Measurements from ENCODE around the gene PDE4D.
A peak's percentile ranks its signal among the peaks of the same experiment; 100 is the strongest.
"Not testable (repeated sequence)": the region's sequence is repeated elsewhere in the genome, so short reads cannot be mapped to it uniquely, and the experiment has no call there.

The PDE4D gene

DNA sequence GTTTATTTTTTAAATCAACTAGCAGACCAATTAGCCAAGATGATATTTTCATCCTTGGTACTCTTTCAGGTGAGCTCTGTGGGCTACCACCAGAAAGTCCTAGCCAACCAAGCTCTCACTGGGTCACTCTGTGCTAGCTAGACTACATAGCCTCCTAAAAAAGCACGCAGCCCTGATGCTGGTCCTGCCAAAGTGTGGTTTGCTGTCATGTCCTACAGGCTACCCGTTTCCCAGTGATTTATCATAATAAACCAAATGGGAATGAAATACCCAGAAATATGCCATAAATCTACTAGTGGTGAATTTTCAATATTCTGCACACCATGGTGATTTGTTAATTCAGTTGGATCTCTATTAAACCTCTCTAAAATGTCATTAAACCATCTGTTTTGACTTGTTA, 829.2 kb downstream of the PDE4D start:
- FAIRE-seq (no peak), DNase-seq (ENCODE audit: low spot score) (no peak)

DNA sequence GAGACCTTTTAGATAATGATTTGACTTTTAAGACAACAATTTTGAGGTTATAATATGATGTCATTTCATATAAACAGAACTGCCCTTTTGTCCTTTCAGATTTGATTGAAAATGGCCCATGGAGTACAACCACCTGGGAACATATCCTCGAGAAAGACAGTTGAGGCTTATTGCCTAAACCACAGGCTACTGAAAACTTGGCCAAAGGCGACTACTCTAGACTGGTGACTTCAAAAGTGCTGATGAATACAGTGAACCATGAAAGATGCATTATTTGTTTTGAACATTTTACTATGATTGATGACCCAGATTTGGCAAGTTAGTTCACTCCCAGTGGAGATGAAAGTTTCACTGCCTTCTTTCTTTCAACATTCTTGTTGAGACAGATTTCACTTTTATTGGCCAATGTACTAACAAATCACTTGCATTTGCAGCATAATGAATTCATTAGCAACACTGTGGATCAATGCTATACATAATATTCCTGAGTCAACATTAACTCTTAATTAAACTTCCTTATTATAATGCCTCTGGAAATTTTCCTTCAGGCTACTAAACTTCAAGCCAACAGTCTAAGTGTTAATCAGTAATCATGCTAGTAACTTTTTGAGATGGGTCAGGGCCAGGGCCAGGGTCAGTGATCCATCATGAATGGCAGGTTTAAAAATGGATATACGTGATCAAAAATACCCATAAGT, 830.4 kb downstream of the PDE4D start:
- FAIRE-seq, result peak; percentile 72
- peak; percentile 12 for DNase-seq (ENCODE audit: low spot score)

GRCh38 chr5:59061377-59061776, 832.1 kb downstream of the PDE4D start:
- FAIRE-seq, result no peak
- peak; percentile 13 for DNase-seq (ENCODE audit: low spot score)

- FAIRE-seq (no peak), DNase-seq (ENCODE audit: low spot score) (no peak)
These were observed 834.4 kb downstream of the PDE4D start for GRCh38 chr5:59058969-59059687.

DNA sequence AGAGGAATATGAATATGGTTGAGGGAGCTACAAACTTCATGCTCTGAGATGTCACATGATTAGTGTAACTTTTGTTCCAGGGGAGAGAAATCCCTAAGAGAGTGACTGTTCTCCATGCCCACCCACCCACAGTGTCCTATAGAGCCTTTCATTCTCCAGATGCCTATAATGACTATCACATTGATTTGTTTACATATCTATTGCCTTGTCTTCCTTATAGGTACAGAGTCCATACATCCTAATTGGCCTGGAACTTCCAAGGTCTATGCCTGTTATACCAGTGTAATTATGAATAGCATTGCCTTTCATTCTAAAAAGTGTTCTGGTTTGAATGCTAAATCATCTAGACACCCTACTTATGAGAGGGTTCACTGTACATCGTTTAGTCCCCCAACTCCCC, 835.3 kb downstream of the PDE4D start:
- FAIRE-seq, result no peak
- DNase-seq (ENCODE audit: low spot score), result no peak

GRCh38 chr5:59056599-59056998, 836.9 kb downstream of the PDE4D start:
- not testable (repeated sequence) for DNase-seq (ENCODE audit: low spot score); FAIRE-seq

DNA sequence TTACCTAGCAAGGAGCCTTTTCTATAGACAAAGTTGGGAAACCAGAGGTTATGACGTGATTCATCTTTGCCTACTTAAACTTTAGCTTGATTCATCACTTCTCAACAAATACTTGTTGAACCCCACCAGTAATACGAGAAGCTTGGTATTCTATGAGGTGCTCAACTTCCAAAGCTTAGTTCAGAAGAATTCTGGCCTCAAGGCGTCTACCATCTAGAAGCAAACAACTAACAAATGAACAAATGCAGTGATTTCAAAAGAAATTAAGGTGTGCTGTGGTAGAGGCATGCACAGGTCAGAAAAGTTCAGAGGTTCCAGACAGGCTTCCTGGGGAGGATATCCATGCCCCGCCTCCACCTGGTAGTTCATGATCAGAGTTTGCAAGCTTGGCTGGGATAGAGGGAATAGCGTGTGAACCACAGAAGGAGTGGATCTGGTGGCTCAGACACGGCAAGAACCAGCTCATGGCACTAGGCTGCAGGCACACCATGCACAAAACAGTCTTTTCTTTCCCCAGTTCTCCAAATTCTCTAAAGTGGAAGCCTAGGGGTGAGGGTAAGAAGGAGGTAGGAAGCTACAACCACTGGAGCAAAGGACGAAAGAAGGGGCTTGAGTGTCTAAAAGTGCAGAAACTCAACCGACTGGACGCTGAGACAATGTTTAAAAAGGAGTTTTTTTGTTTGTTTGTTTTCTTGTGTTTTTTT, 837.6 kb downstream of the PDE4D start:
- DNase-seq (ENCODE audit: low spot score) (no peak), FAIRE-seq (no peak)

DNA sequence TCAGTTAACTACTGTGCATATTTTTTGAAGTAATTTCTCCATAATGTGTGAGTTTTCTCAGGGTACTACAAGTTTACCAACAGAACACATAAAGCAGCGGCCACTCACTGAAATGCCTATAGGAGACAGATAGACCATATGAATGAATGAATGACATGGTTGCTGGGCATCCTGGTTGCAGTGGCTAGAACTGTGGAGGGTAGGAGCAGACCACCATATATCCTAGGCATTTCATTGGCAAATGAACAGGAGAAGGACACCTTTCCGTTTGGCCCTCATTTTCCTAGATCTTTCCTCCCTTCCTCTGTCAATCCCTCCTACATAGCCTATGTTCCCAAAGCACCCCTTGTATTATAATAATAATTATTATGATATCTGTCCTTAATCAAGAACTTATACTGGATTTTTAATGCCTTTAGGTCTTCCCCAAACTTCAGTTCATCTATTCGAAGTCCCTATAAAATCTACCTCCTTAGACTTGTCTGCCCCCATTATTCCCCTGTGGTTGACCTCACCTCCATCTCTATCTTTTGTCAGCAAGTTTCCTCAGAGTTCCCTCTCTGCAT, 838.5 kb downstream of the PDE4D start:
- DNase-seq (ENCODE audit: low spot score), result no peak
- FAIRE-seq, result no peak

DNA sequence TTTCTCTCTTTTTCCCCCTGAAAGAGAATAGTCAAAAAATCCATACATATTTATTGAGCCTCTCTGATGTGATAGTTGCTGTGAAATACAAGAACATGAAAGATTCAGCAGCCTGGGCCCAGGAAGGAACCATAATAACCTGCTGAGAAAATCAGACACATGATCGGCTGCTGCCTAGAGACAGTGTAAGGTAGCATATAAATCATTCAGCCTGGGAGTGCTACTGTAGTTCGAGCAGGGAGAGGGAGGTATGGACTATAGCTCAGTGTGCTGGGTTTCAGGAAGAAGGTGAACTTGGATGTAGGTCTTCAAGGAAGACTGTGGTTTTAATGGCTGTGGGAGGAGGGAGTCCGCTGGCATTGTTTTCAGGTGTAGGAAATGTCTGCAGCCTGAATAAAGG, 841.6 kb downstream of the PDE4D start:
- DNase-seq (ENCODE audit: low spot score), result no peak

GRCh38 chr5:59049095-59049494, 844.4 kb downstream of the PDE4D start:
- FAIRE-seq (no peak), DNase-seq (ENCODE audit: low spot score) (no peak)

More for the DNA sequence above, 841.6 kb downstream of the PDE4D start:
- FAIRE-seq, result no peak

GRCh38 chr5:59042201-59043055, 851.1 kb downstream of the PDE4D start:
- FAIRE-seq (peak; percentile 75), DNase-seq (ENCODE audit: low spot score) (peak; percentile 70)

DNA sequence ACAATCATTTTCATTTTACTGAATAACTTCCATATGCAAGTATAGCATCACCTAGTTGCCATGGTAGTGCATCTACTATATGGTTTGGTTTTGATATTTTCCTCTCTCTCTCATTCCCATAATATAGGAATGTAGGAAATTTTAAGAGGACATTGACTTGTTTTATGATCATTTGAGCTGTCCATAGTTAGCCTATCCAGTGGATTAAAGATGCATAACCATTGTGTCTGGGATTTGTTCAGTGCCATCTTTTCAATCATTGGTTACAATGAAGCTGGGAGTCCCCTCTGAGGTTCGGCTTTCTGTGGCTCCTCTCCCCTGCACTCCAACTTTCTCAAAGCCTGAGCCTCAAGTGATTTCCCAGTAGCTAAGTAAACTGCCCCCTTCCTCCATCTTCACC, 852.2 kb downstream of the PDE4D start:
- no peak for DNase-seq (ENCODE audit: low spot score)
- FAIRE-seq, result no peak

- DNase-seq (ENCODE audit: low spot score) (no peak), FAIRE-seq (no peak)
These were observed 852.7 kb downstream of the PDE4D start for GRCh38 chr5:59040804-59041201.

GRCh38 chr5:59040024-59040803, 853.3 kb downstream of the PDE4D start:
- DNase-seq (ENCODE audit: low spot score), result no peak
- FAIRE-seq, result no peak

GRCh38 chr5:59039296-59040023, 854.1 kb downstream of the PDE4D start:
- no peak for DNase-seq (ENCODE audit: low spot score)
- no peak for FAIRE-seq

DNA sequence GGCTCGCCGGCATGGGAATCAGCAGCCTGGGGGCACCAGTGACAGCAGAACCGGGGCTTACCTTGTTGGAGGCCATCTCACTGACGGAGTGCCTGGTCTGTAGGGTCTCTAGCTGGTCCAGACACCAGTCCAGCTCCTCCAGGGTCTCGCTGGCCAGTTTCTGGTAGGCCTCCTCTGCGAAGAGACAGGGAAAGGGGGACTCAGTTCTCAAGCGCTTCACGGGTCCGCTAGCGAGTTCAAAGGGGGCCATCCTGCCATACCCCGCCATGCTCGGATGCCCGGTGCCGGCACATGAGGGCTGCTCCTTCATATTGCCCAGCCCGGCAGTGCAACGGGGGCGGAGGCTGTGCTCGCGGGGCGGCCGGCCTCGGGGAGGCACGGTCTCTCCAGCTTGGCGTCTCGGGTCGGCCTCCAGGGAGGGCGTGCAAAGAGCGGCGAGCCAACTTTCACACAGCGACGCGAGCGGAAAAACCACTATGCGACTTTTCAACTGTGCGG, 854.7 kb downstream of the PDE4D start:
- DNase-seq (ENCODE audit: low spot score), result no peak
- FAIRE-seq, result no peak

DNA sequence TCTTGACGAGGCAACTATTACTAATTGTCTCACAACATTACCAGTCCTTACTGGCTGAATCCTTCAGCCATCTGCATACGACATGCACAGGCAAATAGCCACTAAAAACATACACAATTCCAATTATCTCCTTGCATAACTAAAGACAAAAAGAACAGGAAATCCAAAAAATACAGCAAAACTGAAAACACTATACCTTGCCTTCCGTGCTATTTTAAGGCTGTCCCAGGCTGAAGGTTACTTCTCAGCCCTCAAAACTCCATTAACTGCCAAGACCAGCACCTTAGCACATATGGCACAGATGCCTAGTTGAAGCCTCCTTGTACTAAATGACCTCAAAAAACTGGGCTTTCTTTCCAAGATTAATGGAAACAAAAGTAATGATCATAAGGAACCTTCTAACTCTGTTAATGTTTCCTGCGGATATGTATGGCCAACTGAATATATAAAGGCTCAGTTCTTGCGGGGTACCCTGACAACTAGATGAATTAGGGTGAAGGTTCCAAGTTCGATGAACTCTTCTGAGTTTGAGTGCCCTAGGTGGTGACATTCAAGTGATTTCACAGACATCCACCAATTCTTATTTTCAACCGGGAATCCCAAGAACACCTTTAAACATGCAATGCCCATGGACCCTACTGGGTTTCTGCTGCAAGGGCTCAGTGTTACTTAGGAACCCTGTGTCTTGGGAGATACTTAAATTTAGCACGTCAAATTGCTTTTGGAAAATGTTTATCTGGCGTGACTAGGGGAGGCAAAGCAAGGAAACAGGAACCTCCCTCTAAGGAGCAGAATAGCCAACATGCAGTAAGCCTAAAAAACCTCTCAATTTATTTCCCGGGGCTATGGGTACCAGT, 855.4 kb downstream of the PDE4D start:
- FAIRE-seq, result no peak

DNA sequence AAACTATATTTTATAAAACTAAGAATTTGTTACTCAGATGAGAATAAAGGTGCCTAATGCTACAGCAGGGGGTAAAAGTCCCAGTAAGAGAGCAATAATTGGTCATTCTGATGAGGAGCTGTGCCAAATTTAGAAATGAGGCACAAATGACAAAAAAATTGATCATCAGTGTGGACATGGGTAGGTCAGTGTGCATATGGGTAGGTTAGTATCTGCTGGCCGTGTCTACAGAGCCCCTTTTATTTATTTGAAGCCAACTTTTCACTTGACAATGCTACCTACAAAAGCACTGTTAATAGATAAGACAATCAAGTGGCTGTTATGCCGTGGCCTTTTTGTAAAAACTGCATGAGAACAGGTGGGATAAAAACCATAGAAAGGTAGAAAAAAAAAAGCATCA, 856.1 kb downstream of the PDE4D start:
- FAIRE-seq (no peak), DNase-seq (ENCODE audit: low spot score) (no peak)

More for the DNA sequence above, 855.4 kb downstream of the PDE4D start:
- DNase-seq (ENCODE audit: low spot score), result no peak

All from RCC 7860 (cell line).